GM03348 (cell line): ENCODE results near the gene VOPP1.
A peak's percentile ranks its signal among the peaks of the same experiment; 100 is the strongest.

Experiments used
- DNase-seq: peaks from one replicate; pipeline ENCODE4 v3.0.0; 2012; ENCODE audit warnings: low spot score

The VOPP1 gene

GRCh38 chr7:55468495-55468894, 103.8 kb downstream of the VOPP1 start:
- DNase-seq, result no peak

- no peak for DNase-seq
Measured at GRCh38 chr7:55467047-55467593, 105.2 kb downstream of the VOPP1 start.

DNA sequence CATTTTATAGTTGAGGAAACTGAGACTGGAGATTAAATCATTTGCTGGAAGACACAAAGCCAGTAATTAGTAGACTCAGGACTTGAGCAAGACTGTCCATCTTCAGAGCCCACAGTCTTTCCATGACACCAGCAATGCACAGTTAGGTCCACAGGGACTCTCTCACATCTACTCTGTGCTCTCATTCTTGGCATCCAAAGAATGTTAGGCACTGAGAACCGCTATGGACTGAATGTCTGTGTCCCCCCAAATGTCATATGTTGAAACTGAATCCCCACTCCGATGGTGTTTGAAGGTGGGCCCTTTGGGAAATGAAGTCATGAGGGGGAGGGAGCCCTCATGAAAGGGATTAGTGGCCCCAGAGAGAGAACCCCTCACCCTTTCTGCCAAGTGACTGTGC, 106.6 kb downstream of the VOPP1 start:
- peak; percentile 1 for DNase-seq

GRCh38 chr7:55464422-55464821, 107.9 kb downstream of the VOPP1 start:
- DNase-seq, result peak; percentile 4

DNA sequence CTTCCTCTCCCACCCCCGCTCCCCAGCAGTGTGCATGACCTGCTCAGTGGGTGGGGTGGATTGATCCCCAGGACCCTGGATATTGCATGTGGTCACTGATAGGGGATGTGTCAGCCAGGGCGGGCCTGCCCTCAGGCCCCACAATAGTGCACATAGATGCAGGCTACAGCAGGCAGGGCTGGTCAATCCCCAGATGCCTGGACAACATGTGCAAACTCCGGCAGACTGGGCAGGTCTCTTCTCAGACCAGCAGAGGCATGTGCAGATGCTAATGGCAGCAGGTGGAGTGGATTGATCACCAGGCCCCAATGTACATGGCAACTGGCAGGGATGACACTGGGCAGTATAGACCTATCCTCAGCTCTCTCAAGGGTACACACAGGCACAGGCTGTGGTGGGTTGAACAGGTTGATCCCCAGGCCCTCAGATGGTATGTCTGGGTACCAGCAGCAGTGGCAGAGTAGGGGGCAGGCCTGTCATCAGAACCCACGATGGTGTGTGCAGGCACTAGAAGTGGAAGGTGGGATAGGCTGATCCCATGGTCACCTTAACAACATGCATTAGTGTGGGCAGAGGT, 108.5 kb downstream of the VOPP1 start:
- peak; percentile 1 for DNase-seq

DNA sequence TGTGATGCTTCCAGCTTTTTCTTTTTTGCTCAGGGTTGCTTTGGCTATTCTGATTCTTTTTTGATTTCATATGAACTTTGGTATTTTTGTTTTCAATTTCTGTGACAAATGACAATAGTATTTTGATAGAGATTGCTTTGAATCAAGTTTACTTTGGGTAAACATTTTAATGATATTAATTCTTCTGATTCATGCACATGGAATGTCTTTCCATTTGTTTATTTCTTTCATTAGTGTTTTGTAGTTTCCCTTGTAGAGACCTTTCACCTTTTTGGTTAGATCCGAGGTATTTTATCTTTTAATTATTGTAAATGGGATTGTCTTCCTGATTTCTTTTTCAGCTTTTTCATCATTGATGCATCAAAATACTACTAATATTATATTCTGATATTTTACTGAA, 114.0 kb downstream of the VOPP1 start:
- DNase-seq, result no peak

- no peak for DNase-seq
Measured at GRCh38 chr7:55457801-55458200, 114.5 kb downstream of the VOPP1 start.

DNA sequence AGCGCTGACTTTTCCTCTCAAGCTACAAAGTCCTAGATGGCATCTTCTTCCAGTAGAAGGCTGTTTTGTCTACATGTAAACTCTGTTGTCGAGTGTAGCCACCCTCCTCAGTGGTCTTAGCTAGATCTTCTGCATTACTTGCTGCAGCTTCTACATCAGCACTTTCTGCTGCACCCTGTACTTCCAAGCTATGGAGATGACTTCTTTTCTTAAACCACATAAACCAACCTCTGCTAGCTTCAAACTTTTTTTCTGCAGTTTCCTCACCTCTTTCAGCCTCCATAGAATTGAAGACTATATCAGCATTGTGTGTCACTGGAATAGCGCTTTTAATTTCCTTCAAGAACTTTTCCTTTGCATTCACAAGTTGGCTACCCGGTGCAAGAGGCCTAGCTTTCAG, 119.3 kb downstream of the VOPP1 start:
- DNase-seq, result no peak

GRCh38 chr7:55449992-55450535, 122.2 kb downstream of the VOPP1 start:
- DNase-seq, result no peak

DNA sequence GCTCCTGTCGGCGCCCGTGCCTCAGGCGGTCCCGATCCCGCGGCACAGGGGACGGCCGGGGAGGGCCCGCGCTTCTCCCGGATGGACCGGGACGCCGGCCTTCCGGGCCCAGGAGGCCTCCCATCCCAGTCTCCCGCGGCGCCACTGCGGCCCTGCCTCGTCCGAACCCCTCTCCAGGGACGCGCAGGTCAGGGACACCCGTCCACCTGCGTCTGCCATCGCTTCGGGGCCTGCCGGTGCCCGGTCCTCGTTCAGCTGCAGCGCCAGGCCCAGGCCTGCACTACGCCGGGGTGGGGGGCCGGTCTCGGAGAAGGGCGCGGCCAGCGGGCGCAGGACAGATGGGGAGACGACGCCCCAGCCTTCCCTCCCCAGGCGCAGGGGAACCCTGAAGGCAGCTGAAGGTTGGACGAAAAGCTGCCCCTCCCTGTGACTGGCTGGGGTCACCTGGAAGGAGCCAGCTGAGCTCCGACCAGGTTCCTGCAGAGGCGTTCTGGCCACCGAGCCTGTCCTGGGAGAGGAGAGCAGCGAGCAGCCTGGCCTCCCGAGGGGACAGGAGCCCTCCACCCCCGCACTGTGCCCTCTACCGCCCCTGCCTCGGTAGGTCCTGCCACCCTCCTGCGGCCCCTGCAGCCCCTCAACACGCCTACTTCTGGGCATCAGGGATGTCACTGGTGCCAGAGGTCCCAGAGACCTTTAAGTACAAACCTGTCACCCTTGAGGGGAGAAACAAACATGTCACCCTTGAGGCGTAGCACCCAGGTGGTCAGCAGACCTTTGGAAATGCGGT, 122.9 kb downstream of the VOPP1 start:
- DNase-seq, result no peak

- DNase-seq, result no peak
Measured at GRCh38 chr7:55448526-55448925, 123.8 kb downstream of the VOPP1 start.

DNA sequence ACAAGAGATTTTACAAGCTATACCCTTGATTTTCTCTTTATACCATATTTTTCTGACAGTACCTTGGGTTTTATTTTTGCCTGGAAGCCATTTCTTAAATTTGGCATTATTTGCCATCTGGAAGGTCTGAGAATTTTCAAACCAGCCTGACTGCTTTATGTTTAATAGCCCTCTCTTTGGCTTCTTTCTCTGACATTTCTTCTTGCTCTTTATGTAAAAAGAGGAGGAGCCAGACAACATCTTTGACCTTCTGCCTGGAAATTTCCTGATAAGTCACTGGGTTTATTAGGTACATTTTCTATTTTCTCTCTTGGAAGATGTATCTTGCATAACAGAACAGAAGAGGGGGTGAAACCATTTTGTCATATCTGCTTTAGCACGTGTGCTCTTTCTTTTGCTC, 127.5 kb downstream of the VOPP1 start:
- DNase-seq, result no peak

DNA sequence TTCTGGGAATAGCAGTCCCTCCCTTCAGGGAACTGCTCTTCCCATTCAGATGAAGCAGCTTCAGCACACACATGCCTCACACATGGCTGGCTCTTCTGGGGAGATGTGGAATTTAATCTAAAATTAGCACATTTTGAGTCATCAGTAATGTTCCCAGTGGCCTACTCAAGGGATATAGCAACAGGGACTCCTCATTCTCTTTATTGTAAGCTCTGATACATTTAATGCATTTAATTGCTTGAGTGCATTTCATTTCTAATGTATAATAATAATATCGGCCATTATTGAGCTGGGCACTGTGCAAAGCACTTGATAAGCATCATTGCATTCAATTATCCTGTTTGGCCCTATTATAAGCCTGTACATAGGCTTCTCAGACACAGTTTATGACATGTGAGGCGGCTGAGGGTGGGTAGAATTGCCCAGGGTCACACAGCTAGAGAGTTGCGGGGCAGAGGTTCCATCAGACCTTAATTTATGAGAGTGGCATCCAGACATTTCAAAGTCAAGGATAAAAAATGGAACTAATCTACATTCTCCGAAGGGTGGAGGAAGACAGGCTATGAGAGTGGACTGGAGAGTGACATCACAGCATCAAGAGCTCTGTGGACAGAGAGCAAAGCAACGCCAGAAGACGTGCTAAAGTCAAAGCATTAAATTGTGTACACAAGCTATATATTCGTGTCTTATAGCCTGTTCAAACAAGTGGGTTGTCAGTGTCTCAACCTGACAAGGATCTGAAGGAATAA, 130.4 kb downstream of the VOPP1 start:
- DNase-seq, result peak; percentile 90

DNA sequence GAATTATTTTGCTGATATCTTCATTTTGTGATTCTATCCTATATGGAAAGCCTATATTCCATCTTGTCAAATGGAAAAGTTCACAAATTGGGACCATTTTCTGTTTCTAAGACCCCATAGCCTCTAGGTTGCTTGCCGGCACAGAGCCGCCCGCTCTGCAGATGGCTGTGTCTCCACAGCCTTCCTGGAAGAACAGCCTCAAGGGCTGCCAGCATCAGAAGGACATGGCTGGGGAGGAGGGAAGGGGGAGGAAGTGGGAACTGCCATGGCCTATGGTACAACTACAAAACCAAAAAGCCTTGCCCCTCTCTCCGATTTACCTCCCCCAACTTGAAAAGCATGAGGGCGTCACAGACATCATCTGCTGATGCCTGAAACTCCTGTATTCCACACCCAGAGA, 131.3 kb downstream of the VOPP1 start:
- peak; percentile 7 for DNase-seq

GRCh38 chr7:55440040-55440690, 132.1 kb downstream of the VOPP1 start:
- peak; percentile 12 for DNase-seq

- peak; percentile 64 for DNase-seq
Measured at GRCh38 chr7:55439627-55440026, 132.7 kb downstream of the VOPP1 start.

- no peak for DNase-seq
Measured at GRCh38 chr7:55438757-55439525, 133.4 kb downstream of the VOPP1 start.

- DNase-seq, result no peak
Measured at GRCh38 chr7:55438085-55438756, 134.1 kb downstream of the VOPP1 start.

- no peak for DNase-seq
Measured at GRCh38 chr7:55437375-55437774, 134.9 kb downstream of the VOPP1 start.

DNA sequence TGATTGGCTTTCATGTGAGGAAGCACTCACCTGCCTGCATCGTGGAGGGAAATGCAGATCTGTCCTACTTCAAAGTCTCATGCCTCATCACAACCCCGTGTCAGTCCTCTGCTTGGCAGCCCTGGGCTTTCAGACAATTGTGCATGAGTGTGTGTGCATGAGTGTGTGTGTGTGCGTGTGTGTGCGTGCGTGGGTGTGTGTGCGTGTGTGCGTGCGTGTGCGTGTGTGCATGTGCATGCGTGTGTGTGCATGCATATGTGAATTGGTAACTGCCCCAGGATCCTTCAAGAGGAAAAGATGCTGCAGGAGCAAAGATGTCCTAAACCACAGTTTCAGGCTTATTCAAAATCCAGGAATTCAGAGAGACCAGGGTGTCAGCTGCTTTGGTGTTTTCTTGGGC, 135.8 kb downstream of the VOPP1 start:
- no peak for DNase-seq

GRCh38 chr7:55435466-55435865, 136.8 kb downstream of the VOPP1 start:
- DNase-seq, result peak; percentile 2
